ENCODE measurements around the gene PARD3B.

DNA sequence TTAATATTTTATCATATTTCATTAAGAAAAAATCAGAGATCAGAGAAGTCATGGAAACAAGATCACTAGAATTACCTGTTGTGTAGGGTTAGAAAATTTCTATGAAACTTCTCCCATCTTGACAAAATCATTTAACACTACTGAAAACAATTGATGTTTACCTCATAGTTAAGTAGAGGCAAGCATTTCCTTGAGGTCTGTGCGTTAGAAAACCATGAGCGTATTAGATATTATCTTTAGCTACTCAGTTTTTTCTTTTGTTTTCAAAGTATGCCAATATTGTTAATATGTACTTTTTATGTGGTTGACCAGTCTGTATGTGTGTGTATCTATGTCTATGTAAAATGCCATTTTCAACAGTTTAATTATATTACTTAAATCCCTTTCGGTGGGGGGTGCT lies 335.7 kb downstream of the PARD3B start:
- TF ChIP-seq, protein P1, sequence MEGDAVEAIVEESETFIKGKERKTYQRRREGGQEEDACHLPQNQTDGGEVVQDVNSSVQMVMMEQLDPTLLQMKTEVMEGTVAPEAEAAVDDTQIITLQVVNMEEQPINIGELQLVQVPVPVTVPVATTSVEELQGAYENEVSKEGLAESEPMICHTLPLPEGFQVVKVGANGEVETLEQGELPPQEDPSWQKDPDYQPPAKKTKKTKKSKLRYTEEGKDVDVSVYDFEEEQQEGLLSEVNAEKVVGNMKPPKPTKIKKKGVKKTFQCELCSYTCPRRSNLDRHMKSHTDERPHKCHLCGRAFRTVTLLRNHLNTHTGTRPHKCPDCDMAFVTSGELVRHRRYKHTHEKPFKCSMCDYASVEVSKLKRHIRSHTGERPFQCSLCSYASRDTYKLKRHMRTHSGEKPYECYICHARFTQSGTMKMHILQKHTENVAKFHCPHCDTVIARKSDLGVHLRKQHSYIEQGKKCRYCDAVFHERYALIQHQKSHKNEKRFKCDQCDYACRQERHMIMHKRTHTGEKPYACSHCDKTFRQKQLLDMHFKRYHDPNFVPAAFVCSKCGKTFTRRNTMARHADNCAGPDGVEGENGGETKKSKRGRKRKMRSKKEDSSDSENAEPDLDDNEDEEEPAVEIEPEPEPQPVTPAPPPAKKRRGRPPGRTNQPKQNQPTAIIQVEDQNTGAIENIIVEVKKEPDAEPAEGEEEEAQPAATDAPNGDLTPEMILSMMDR (conservative IDR thresholded peaks at IDR 0.05; ENCODE audit: low read depth, low read length) = no peak
- TF ChIP-seq EZH2 (IDR thresholded peaks at IDR 0.05; ENCODE audit: low read length, unreplicated experiment) (no peak), EZH2phosphoT487 (IDR thresholded peaks at IDR 0.05; ENCODE audit: borderline replicate concordance, low read length) (no peak)

Measured in PC-3 (cell line).